Suprapubic skin (tissue), 4 donors: ENCODE data around the gene PPP1R9B.

Experiments
- POLR2A ChIP-seq, 2 donors: fragments of 450-650 bp; IDR thresholded peaks; one replicate each; pipeline ENCODE4 v1.6.1; 2017; ENCODE audit warnings: antibody characterized with exemption in 2 of 2, mild to moderate bottlenecking in 2 of 2, moderate library complexity in 2 of 2
- POLR2AphosphoS5 ChIP-seq, 3 donors: sonication (generic); formaldehyde crosslinking; IDR thresholded peaks; one replicate each; pipeline ENCODE4 v1.6.1; 2017; ENCODE audit warnings: antibody characterized with exemption in 3 of 3
- TF ChIP-seq, protein P1 (sequence below), 2 donors: fragments of 200-600 bp in 1 of 2; fragments of 450-650 bp in 1 of 2; sonication (generic) in 1 of 2; IDR thresholded peaks; one replicate each; pipeline ENCODE4 v1.5.1; 2016 to 2019; ENCODE audit warnings: antibody characterized with exemption in 2 of 2, mild to moderate bottlenecking in 1 of 2, moderate library complexity in 1 of 2

DNA sequence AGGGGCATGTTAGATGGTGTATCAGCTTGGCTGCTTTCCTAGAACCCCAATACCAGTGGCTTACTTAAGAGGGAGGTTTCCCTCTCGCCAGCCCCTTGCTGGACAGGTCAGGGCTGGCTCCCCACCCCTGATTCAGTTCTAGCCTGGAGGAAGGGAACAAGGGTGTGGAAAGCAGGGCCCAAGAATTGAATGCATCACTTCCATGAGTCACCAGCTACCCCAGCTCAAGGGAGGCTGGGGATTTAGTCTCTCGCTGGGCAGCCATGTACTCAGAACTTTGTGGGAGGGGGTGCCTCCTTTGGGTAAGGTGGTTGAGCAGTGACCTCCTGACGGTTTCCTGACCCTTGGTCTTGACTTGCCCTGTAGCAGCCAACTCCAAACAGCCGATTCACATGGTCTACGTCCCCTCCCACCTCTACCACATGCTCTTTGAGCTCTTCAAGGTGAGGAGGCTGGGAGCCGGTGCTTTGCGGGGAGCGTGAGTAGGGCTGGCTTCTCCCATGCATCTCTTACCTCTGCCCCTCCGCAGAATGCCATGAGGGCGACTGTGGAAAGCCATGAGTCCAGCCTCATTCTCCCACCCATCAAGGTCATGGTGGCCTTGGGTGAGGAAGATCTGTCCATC, 42.6 kb downstream of the PPP1R9B start:
- TF ChIP-seq, protein P1, sequence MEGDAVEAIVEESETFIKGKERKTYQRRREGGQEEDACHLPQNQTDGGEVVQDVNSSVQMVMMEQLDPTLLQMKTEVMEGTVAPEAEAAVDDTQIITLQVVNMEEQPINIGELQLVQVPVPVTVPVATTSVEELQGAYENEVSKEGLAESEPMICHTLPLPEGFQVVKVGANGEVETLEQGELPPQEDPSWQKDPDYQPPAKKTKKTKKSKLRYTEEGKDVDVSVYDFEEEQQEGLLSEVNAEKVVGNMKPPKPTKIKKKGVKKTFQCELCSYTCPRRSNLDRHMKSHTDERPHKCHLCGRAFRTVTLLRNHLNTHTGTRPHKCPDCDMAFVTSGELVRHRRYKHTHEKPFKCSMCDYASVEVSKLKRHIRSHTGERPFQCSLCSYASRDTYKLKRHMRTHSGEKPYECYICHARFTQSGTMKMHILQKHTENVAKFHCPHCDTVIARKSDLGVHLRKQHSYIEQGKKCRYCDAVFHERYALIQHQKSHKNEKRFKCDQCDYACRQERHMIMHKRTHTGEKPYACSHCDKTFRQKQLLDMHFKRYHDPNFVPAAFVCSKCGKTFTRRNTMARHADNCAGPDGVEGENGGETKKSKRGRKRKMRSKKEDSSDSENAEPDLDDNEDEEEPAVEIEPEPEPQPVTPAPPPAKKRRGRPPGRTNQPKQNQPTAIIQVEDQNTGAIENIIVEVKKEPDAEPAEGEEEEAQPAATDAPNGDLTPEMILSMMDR (IDR thresholded peaks at IDR 0.05): no peak
- TF ChIP-seq POLR2AphosphoS5 (IDR thresholded peaks at IDR 0.05): no peak
- no peak for TF ChIP-seq POLR2A (IDR thresholded peaks at IDR 0.05)
